Measurements from ENCODE around the gene GCC1. TPM values are rescaled to one million over a fixed set of nuclear protein-coding genes. Genes with fewer than 3 reads are reported as not detected.

The GCC1 gene
- polyA plus RNA-seq, 3 donors = 5.9 to 9.2 (median 6.4) TPM

GRCh38 chr7:127600885-127601284, 15.5 kb upstream of the GCC1 start:
- H3K9me3 ChIP-seq (replicated peaks in 1 of 2; ENCODE audit: control insufficient read depth in 1 of 2, insufficient read depth in 1 of 2, low read length in 2 of 2) = no peaks in the 10 kb centered on the region
- H3K27me3 ChIP-seq (ENCODE audit: control insufficient read depth in 2 of 2, insufficient read depth in 2 of 2, low read length in 2 of 2) = no peaks in the 10 kb centered on the region
- H3K27me3 Mint-ChIP-seq (ENCODE audit: low read depth in 3 of 3) = peaks cover 3 to 8% (median 7%) of the 10 kb centered on the region in 3 donors
- TF ChIP-seq CTCF (IDR thresholded peaks at IDR 0.05) = no peak
- no peak overlapping the region for H3K27ac ChIP-seq (ENCODE audit: low read depth in 1 of 2, low read length in 2 of 2)
- 88% methylated on average over 3 of the region's 3 CpGs for WGBS (ENCODE audit: insufficient coverage)
- H3K9me3 Mint-ChIP-seq = peaks cover 0 to 2% (median 1%) of the 10 kb centered on the region in 7 donors
- no peak for DNase-seq
- no peak overlapping the region for H3K4me3 Mint-ChIP-seq
- no peaks in the 10 kb centered on the region for H3K36me3 Mint-ChIP-seq
- no peak overlapping the region for H3K9ac ChIP-seq (ENCODE audit: insufficient read depth, low read length, poor library complexity, severe bottlenecking)
- H3K4me2 ChIP-seq (replicated peaks; ENCODE audit: extremely low read depth, low read length, poor library complexity, severe bottlenecking) = no peak overlapping the region
- H3K4me1 Mint-ChIP-seq = peaks cover 6% of the 10 kb centered on the region
- H3K79me2 ChIP-seq (ENCODE audit: insufficient read depth, low read length) = no peaks in the 10 kb centered on the region
- H2AFZ ChIP-seq (ENCODE audit: insufficient read depth, low read depth, low read length, poor library complexity, severe bottlenecking) = no peak overlapping the region
- H3K36me3 ChIP-seq (replicated peaks in 1 of 2; ENCODE audit: control insufficient read depth in 1 of 2, insufficient read depth in 2 of 2, low read length in 2 of 2) = no peaks in the 10 kb centered on the region
- H3K4me1 ChIP-seq (ENCODE audit: control insufficient read depth in 1 of 2, insufficient read depth in 2 of 2, low read length in 2 of 2) = peaks cover 0 to under 1% of the 10 kb centered on the region in 2 donors
- H3K27ac Mint-ChIP-seq = no peak overlapping the region
- intact Hi-C loops (cut with micrococcal nuclease) = no loop called here
- H4K20me1 ChIP-seq (ENCODE audit: insufficient read depth, low read length) = no peaks in the 10 kb centered on the region
- H3K4me3 ChIP-seq (replicated peaks in 1 of 3; ENCODE audit: low read depth in 2 of 3, low read length in 3 of 3) = no peak overlapping the region

GRCh38 chr7:127598318-127598717, 12.9 kb upstream of the GCC1 start:
- no peak for DNase-seq
- WGBS (ENCODE audit: insufficient coverage) = 82% methylated on average over 5 of the region's 6 CpGs

More at GRCh38 chr7:127598318-127598717, 12.9 kb upstream of the GCC1 start:
- Histone ChIP-seq H3K9me3 (replicated peaks in 1 of 2; ENCODE audit: control insufficient read depth in 1 of 2, insufficient read depth in 1 of 2, low read length in 2 of 2) (no peaks in the 10 kb centered on the region), H3K4me1 (ENCODE audit: control insufficient read depth in 1 of 2, insufficient read depth in 2 of 2, low read length in 2 of 2) (peaks cover 22 to 24% of the 10 kb centered on the region in 2 donors), H3K9ac (ENCODE audit: insufficient read depth, low read length, poor library complexity, severe bottlenecking) (no peak overlapping the region), H3K4me3 (replicated peaks in 1 of 3; ENCODE audit: low read depth in 2 of 3, low read length in 3 of 3) (no peak overlapping the region), H4K20me1 (ENCODE audit: insufficient read depth, low read length) (no peaks in the 10 kb centered on the region), H3K36me3 (replicated peaks in 1 of 2; ENCODE audit: control insufficient read depth in 1 of 2, insufficient read depth in 2 of 2, low read length in 2 of 2) (no peaks in the 10 kb centered on the region), H3K4me2 (replicated peaks; ENCODE audit: extremely low read depth, low read length, poor library complexity, severe bottlenecking) (no peak overlapping the region), H3K27ac (ENCODE audit: low read depth in 1 of 2, low read length in 2 of 2) (no peak overlapping the region), H3K27me3 (ENCODE audit: control insufficient read depth in 2 of 2, insufficient read depth in 2 of 2, low read length in 2 of 2) (no peaks in the 10 kb centered on the region), H2AFZ (ENCODE audit: insufficient read depth, low read depth, low read length, poor library complexity, severe bottlenecking) (no peak overlapping the region), H3K79me2 (ENCODE audit: insufficient read depth, low read length) (no peaks in the 10 kb centered on the region)
- Mint-ChIP-seq H3K4me3 (no peak overlapping the region), H3K4me1 (peaks cover 29% of the 10 kb centered on the region), H3K27me3 (ENCODE audit: low read depth in 3 of 3) (peaks cover 3 to 11% (median 8%) of the 10 kb centered on the region in 3 donors), H3K36me3 (no peaks in the 10 kb centered on the region), H3K9me3 (peaks cover 0 to 2% (median 0%) of the 10 kb centered on the region in 7 donors), H3K27ac (no peak overlapping the region)
- intact Hi-C loops (cut with micrococcal nuclease) = no loop called here
- no peak for TF ChIP-seq CTCF (IDR thresholded peaks at IDR 0.05)

Data from CD14-positive monocyte (primary cell).